Mesodermal cell (in vitro differentiated cells): ENCODE data around the gene PPARG.
A peak's percentile ranks its signal among the peaks of the same experiment; 100 is the strongest.

Experiments
- H3K27ac ChIP-seq: 2 replicates; pipeline ENCODE4 v1.7.0; 2013; ENCODE audit warnings: mild to moderate bottlenecking, low read depth, low read length, moderate library complexity; ENCODE audit not compliant: severe bottlenecking
- H3K36me3 ChIP-seq: 2 replicates; pipeline ENCODE4 v1.7.1; 2013; ENCODE audit warnings: mild to moderate bottlenecking, low read length, moderate library complexity; ENCODE audit not compliant: control insufficient read depth, insufficient read depth
- H3K4me1 ChIP-seq: one replicate; pipeline ENCODE4 v1.7.1; 2013; ENCODE audit warnings: mild to moderate bottlenecking, low read length; ENCODE audit not compliant: insufficient read depth, control insufficient read depth, poor library complexity, severe bottlenecking
- H3K4me3 ChIP-seq: 2 replicates; pipeline ENCODE4 v1.7.0; 2013; ENCODE audit warnings: low read length, control low read depth, mild to moderate bottlenecking; ENCODE audit not compliant: insufficient read depth, poor library complexity, severe bottlenecking; ENCODE audit errors: extremely low read depth
- H3K9me3 ChIP-seq: 2 replicates; pipeline ENCODE4 v1.7.1; 2013; ENCODE audit warnings: mild to moderate bottlenecking, low read length, moderate library complexity; ENCODE audit not compliant: control insufficient read depth
- WGBS, 2 experiments: methylation state at CpG; one replicate each; pipeline ENCODE4 v1.1.5; 2013; ENCODE audit warnings: missing lambda C conversion rate in 2 of 2; ENCODE audit not compliant: insufficient coverage in 2 of 2; 5-methylcytosine and 5-hydroxymethylcytosine counted together

Gene PPARG

GRCh38 chr3:12413721-12414255, 124.9 kb downstream of the PPARG start:
- no CpG with 5 or more reads among the region's 1 CpG for WGBS, 2 experiments
- Histone ChIP-seq H3K27ac (no peak overlapping the region), H3K36me3 (no peaks in the 10 kb centered on the region), H3K4me1 (no peaks in the 10 kb centered on the region), H3K4me3 (no peak overlapping the region), H3K9me3 (no peaks in the 10 kb centered on the region)

DNA sequence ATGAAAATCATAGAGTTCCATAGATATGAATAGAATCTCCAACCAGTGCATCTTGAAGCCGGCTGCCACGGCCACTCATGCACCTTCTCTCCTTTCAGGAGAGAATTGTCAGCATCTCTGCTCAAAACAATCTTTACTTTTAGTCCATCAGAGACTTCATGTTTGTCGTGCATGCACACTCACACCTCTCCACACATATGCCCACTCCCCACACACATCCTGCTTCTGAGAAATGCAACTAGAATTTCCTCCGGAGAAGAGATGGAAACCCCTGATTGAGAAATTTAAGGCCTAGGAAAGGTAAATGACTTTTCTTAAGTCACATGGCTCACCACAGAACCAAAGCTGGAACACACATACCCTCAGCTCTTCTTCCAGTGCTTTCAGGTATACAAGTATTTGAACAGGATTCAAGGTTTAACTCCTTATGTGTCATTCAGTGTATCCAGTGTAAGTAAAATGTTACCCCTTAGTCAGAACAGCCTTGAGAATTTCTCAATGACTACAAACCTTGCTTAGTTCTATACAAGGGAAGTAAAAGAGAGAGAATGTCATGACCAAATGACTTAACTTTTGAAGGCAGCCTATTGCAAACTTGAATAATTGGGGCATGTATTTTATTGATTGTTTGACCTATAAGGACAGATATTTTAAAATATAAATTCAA, 126.3 kb downstream of the PPARG start:
- Histone ChIP-seq H3K4me3 (no peak overlapping the region), H3K27ac (no peak overlapping the region), H3K9me3 (no peaks in the 10 kb centered on the region), H3K36me3 (no peaks in the 10 kb centered on the region), H3K4me1 (no peaks in the 10 kb centered on the region)
- 90 to 93% methylated on average over 2 to 3 of the region's 4 CpGs for WGBS, 2 experiments

GRCh38 chr3:12416731-12417130, 127.9 kb downstream of the PPARG start:
- H3K27ac ChIP-seq, result no peak overlapping the region
- no peaks in the 10 kb centered on the region for H3K4me1 ChIP-seq
- H3K36me3 ChIP-seq, result no peaks in the 10 kb centered on the region
- H3K9me3 ChIP-seq, result no peaks in the 10 kb centered on the region
- H3K4me3 ChIP-seq, result no peak overlapping the region
- WGBS, 2 experiments, result 91 to 95% methylated on average over 6 to 8 of the region's 8 CpGs

GRCh38 chr3:12420393-12420792, 131.5 kb downstream of the PPARG start:
- H3K36me3 ChIP-seq, result no peaks in the 10 kb centered on the region
- no peak overlapping the region for H3K4me3 ChIP-seq
- no peaks in the 10 kb centered on the region for H3K9me3 ChIP-seq
- H3K27ac ChIP-seq, result no peak overlapping the region
- 90 to 92% methylated on average over 2 of the region's 3 CpGs for WGBS, 2 experiments
- peaks cover 8% of the 10 kb centered on the region for H3K4me1 ChIP-seq

GRCh38 chr3:12421132-12421531, 132.3 kb downstream of the PPARG start:
- peaks cover 8% of the 10 kb centered on the region for H3K4me1 ChIP-seq
- WGBS, 2 experiments, result 94 to 98% methylated on average over 4 to 5 of the region's 5 CpGs

DNA sequence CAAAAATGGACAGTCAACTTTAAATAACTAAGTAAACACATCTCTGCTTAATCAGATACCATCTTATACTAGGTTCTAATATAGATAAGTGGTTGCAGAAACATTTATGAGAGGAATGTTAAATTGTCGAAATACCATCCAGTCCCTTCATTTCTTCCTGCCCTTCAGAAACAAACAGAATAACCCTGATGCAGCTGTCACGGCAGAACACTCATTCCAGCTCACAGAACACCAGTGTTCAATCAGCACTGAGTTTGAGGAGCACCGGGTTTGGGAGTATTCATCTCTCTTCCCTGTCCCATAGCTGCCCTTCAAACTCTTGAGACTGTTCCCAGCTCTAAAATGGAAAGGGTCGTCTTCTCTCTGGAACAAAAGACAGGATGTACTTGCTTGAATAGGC, 134.3 kb downstream of the PPARG start:
- 80 to 90% methylated on average over 3 of the region's 4 CpGs for WGBS, 2 experiments
- Histone ChIP-seq H3K9me3 (no peaks in the 10 kb centered on the region), H3K4me1 (peaks cover 11% of the 10 kb centered on the region), H3K27ac (no peak overlapping the region), H3K4me3 (no peak overlapping the region), H3K36me3 (no peaks in the 10 kb centered on the region)

More at GRCh38 chr3:12421132-12421531, 132.3 kb downstream of the PPARG start:
- H3K27ac ChIP-seq, result no peak overlapping the region
- H3K4me3 ChIP-seq, result no peak overlapping the region
- no peaks in the 10 kb centered on the region for H3K9me3 ChIP-seq
- H3K36me3 ChIP-seq, result no peaks in the 10 kb centered on the region

DNA sequence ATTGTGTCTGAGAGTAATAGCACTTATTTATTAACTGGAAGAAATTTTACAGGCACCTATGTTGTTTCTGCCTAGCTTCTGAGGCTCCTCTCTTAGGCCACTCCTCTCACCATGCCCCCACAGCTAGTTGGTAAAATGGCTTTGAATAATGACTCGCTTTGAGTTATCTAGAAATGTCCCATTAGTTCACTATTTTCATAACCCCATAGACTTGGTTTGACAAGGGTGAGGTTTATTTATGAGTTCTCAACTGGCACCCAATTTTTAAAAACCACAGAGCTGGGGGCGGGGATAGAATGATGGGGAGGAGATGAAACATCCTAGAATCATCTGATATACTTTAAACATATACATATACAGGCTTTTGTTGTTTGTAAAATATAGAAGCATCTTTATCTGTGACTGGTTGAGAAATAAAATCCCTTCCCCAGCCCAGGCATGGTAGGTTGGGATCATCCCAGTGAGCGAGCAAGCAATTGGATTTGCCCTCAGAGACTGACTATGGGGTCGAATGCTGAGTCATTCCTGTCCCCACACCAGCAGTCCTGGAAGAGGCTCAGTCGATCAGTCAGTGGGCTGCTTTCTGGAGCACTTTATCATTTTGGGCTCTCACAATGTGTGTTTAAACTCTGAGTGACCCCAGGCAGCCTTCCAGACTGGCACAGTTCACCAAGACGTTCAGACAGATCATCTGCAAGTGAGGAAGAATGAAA, 135.2 kb downstream of the PPARG start:
- Histone ChIP-seq H3K27ac (peak overlapping the region; percentile 53), H3K4me1 (peaks cover 11% of the 10 kb centered on the region), H3K9me3 (no peaks in the 10 kb centered on the region), H3K36me3 (no peaks in the 10 kb centered on the region), H3K4me3 (no peak overlapping the region)
- WGBS, 2 experiments, result 55 to 83% methylated on average over 4 of the region's 6 CpGs

DNA sequence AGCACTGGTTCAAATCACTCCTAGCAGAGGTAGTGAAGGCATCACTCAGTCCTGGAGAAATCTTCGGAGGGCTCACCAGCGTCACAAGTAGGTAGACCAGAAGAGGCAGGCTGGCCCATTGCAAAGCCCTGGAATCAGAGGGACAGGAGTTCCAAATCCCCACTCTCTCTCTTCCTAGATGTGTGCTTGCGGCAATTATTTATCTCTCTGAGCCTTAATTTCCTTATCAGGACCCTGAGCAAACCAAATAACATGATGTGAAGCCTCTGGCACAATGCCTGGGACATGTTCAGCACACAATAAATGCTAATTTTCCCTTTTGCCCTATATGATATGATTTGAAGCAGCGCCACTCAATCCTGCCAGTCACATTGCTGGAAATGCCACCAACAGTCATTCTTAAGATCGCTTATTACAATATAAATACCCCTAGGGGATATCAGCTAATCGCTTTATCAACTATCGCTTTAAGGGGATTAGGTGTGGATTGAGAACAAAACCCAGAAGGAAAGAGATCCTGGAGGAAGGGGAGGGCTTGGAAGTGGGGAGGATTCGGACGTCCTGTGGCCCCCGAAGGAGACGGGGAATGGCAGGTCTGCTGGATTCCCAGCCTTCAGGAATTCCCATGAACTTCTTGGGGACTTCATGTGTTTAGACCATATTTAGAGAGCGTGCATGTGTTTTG, 135.9 kb downstream of the PPARG start:
- H3K4me1 ChIP-seq, result peaks cover 11% of the 10 kb centered on the region
- no peak overlapping the region for H3K4me3 ChIP-seq
- peak overlapping the region; percentile 53 for H3K27ac ChIP-seq
- H3K36me3 ChIP-seq, result no peaks in the 10 kb centered on the region
- no peaks in the 10 kb centered on the region for H3K9me3 ChIP-seq
- 88 to 91% methylated on average over 8 to 9 of the region's 12 CpGs for WGBS, 2 experiments

- peak overlapping the region; percentile 0 for H3K27ac ChIP-seq
- no peaks in the 10 kb centered on the region for H3K36me3 ChIP-seq
- H3K9me3 ChIP-seq, result no peaks in the 10 kb centered on the region
- H3K4me3 ChIP-seq, result no peak overlapping the region
- H3K4me1 ChIP-seq, result peaks cover 11% of the 10 kb centered on the region
- whole genome bisulfite sequencing, 2 experiments, result 62 to 70% methylated on average over 7 to 8 of the region's 11 CpGs
These were observed 137.1 kb downstream of the PPARG start for GRCh38 chr3:12425850-12426579.

- Histone ChIP-seq H3K9me3 (no peaks in the 10 kb centered on the region), H3K4me1 (peaks cover 11% of the 10 kb centered on the region), H3K27ac (no peak overlapping the region), H3K36me3 (no peaks in the 10 kb centered on the region), H3K4me3 (no peak overlapping the region)
- WGBS, 2 experiments, result 51 to 100% methylated on average over 1 to 2 of the region's 4 CpGs
These were observed 138.7 kb downstream of the PPARG start for GRCh38 chr3:12427551-12427950.
